ENCODE measurements around the gene HOMER1.

Gene HOMER1

DNA sequence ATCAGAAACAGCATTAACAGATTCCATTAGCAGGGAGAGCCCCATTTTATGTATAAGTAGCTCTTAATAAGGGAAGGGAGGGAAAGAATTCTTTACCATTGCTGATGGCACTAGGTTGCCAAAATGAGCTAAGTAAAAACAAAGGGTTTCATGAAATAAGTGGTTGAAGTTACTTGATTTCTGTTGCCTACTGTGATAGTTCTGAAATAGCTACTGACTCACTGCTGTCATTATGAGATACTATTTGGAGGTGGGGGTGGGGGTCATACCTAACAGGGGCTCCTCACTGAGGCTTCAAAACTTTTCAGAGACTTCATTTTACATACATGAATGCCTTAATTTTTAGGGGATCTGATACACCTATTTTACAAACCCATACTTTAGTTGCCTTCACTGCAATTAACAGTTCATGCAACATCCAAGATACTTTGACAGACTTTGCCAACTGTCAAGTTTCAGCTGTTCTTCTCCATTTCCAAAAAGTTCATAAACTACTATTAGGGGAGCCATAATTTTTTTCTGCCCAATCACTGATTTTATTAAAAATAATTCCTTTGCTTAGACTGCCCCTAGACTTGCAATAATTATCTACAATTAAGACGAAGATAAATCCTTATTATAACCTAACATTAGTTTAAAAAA, 4.6 kb downstream of the HOMER1 start:
- TF ChIP-seq, protein P1, sequence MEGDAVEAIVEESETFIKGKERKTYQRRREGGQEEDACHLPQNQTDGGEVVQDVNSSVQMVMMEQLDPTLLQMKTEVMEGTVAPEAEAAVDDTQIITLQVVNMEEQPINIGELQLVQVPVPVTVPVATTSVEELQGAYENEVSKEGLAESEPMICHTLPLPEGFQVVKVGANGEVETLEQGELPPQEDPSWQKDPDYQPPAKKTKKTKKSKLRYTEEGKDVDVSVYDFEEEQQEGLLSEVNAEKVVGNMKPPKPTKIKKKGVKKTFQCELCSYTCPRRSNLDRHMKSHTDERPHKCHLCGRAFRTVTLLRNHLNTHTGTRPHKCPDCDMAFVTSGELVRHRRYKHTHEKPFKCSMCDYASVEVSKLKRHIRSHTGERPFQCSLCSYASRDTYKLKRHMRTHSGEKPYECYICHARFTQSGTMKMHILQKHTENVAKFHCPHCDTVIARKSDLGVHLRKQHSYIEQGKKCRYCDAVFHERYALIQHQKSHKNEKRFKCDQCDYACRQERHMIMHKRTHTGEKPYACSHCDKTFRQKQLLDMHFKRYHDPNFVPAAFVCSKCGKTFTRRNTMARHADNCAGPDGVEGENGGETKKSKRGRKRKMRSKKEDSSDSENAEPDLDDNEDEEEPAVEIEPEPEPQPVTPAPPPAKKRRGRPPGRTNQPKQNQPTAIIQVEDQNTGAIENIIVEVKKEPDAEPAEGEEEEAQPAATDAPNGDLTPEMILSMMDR (IDR thresholded peaks at IDR 0.05; ENCODE audit: low read depth, low read length, missing control alignments): no peak
- H3K27ac ChIP-seq: no peak overlapping the region

DNA sequence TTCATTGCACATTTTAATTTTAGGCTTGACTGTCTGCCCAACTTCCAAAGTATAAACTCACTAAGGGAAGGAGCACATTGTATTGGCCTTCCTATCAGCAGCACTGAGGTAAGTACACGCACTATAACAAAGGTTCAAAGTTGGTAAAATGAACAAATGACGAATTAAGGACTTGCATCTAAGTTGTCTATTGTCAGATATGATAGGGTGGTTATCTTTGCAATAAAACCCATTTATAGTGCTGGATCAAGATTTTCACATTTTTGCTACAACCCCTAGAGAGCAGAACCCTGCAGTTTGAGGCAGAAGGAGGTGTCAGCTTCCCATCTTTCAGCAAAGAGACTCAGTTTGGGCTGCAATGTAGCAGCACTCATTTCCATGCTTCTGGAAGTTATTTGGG, 5.1 kb downstream of the HOMER1 start:
- in situ Hi-C loops (cut with HindIII; ENCODE audit: low pct_ligation_motif_present, low sequenced_read_pairs): no loop called here
- no peak for DNase-seq
- no peaks in the 10 kb centered on the region for H3K27me3 ChIP-seq (replicated peaks)
- H3K4me3 ChIP-seq (ENCODE audit: low read depth, low read length): no peak overlapping the region
- TF ChIP-seq, protein P1 (IDR thresholded peaks at IDR 0.05; ENCODE audit: low read depth, low read length, missing control alignments): no peak
- H3K27ac ChIP-seq: no peak overlapping the region
- H3K36me3 ChIP-seq (replicated peaks): no peaks in the 10 kb centered on the region

More for the DNA sequence above, 4.6 kb downstream of the HOMER1 start:
- in situ Hi-C loops (cut with HindIII; ENCODE audit: low pct_ligation_motif_present, low sequenced_read_pairs): no loop called here
- no peaks in the 10 kb centered on the region for H3K27me3 ChIP-seq (replicated peaks)
- no peak overlapping the region for H3K4me3 ChIP-seq (ENCODE audit: low read depth, low read length)
- H3K36me3 ChIP-seq (replicated peaks): no peaks in the 10 kb centered on the region
- no peak for DNase-seq

DNA sequence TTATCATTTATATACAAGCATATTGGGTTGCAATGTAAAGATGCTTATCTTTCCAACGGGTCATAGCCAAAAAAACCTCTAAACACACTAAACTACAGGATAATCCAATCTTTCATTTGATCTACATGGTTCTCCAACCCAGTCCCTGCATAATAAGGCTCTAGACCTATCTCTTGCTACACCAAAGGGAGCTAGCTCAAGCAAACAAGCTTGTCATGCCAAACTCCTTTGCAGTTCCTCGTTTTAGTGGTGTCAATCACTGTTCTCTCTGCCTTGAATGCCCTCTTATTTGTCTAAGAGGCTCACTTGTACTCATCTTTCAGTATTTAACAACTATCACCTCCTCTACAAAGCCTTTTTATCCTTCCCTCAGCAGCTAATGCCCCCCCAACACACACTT, 5.6 kb downstream of the HOMER1 start:
- TF ChIP-seq, protein P1 (IDR thresholded peaks at IDR 0.05; ENCODE audit: low read depth, low read length, missing control alignments): no peak
- in situ Hi-C loops (cut with HindIII; ENCODE audit: low pct_ligation_motif_present, low sequenced_read_pairs): no loop called here
- H3K27me3 ChIP-seq (replicated peaks): no peaks in the 10 kb centered on the region
- no peaks in the 10 kb centered on the region for H3K36me3 ChIP-seq (replicated peaks)
- H3K4me3 ChIP-seq (ENCODE audit: low read depth, low read length): no peak overlapping the region
- DNase-seq: no peak
- no peak overlapping the region for H3K27ac ChIP-seq

DNA sequence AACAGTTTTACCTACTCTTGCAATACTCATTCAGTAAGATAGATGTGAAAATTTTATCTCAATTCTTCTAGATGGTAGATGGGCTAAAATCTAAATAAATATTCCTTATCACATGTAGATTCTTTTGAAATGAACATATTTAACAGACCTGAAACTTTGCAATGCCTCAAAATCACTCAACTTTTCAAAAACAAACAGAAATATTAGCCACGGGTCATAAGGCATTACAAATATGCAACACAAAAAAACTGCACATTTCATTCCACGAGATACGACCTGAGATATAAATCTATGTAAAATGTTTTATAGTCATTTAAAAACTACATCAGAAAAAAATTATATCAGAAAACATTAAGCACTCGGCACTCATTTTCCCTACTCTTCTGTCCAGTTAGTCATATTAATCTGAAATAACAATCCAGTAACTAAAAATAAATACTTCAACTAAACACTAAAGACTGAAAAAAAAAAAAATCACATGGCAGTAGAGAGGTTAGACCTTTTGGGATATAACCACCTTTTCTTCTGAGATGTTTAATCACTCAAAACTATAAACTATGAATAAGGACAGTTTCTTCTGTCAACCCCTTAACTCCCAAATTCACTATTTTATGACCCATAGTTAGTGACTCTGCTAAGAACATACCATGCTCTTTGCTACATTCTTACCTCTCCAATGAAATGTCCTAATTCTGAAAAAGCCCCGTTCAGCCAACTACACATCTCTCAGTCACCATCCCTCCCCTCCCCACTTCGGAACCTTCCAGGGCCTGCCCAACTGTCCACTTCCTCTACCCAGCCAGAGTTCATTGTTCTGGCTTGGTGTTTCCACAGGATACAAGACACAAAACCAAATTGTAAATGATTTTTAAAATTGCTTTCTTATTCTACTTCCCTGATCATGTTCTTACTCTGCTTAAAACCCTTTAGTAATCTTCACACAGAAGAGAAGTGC, 6.4 kb downstream of the HOMER1 start:
- Histone ChIP-seq H3K27me3 (replicated peaks) (no peaks in the 10 kb centered on the region), H3K27ac (no peak overlapping the region), H3K36me3 (replicated peaks) (no peaks in the 10 kb centered on the region), H3K4me3 (ENCODE audit: low read depth, low read length) (no peak overlapping the region)
- in situ Hi-C loops (cut with HindIII; ENCODE audit: low pct_ligation_motif_present, low sequenced_read_pairs): no loop called here
- TF ChIP-seq, protein P1 (IDR thresholded peaks at IDR 0.05; ENCODE audit: low read depth, low read length, missing control alignments): no peak
- DNase-seq: no peak

DNA sequence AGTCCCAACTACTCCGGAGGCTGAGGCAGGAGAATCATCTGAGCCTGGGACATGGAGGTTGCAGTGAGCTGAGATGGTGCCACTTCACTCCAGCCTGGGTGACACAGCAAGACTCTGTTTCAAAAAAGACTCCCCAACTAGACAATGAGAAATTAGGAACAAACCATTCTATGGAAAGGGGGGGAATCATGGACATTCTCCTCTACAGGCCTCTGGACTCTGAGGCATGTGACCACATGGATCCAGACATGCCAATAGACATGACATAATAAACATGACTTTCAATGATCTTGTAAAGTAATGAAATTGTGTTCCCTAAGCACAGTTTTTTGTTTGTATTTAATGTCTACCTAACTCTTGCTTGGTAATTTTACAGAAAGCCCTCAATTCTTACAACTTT, 8.8 kb downstream of the HOMER1 start:
- in situ Hi-C loops (cut with HindIII; ENCODE audit: low pct_ligation_motif_present, low sequenced_read_pairs): no loop called here

More for the DNA sequence above, 8.8 kb downstream of the HOMER1 start:
- Histone ChIP-seq H3K36me3 (replicated peaks) (no peaks in the 10 kb centered on the region), H3K27me3 (replicated peaks) (no peaks in the 10 kb centered on the region), H3K4me3 (ENCODE audit: low read depth, low read length) (no peak overlapping the region), H3K27ac (no peak overlapping the region)
- no peak for DNase-seq
- TF ChIP-seq, protein P1 (IDR thresholded peaks at IDR 0.05; ENCODE audit: low read depth, low read length, missing control alignments): no peak

All from brain microvascular endothelial cell (primary cell).